Measurements from ENCODE around the gene BORCS5. TPM values are rescaled to one million over a fixed set of nuclear protein-coding genes. Genes with fewer than 3 reads are reported as not detected.

BORCS5 gene
- total and polyA plus RNA-seq, 2 experiments from 2014 or later = 11.3 to 12.6 TPM

DNA sequence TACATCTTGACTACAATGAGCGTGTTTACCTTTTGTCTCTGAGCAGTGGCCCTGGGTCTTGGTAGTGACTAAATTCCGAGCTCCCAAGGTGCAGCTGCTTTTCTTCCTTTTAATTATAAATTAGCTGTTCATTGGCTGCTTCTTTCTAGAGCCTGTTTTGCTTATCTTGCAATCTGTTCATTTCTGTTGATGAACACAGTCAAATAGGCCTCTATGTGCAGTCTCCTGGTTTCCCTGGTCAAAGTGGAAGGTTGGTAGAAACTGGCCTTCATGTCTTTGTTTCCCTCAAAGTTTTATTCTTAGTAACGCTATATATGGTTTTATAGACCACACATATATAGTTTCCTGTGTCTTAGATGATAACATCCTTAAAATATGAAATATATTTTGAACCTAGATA is 111.7 kb downstream of the BORCS5 start:
- no peak overlapping the region for H3K4me3 ChIP-seq
- Mint-ChIP-seq H3K36me3 (ENCODE audit: low read depth) (peaks cover 35% of the 10 kb centered on the region), H3K27me3 (ENCODE audit: insufficient read depth, low read depth, poor library complexity) (no peaks in the 10 kb centered on the region), H3K4me1 (peaks cover 6% of the 10 kb centered on the region), H3K9me3 (peaks cover 24% of the 10 kb centered on the region), H3K4me3 (no peak overlapping the region), H3K27ac (no peak overlapping the region)
- no peak overlapping the region for H2AFZ ChIP-seq
- H3K9me2 ChIP-seq (ENCODE audit: insufficient read depth) = no peaks in the 10 kb centered on the region
- peaks cover 8% of the 10 kb centered on the region for H3K4me1 ChIP-seq (ENCODE audit: insufficient read depth)
- H3K79me2 ChIP-seq (replicated peaks; ENCODE audit: insufficient read depth) = no peaks in the 10 kb centered on the region
- H3K27ac ChIP-seq (ENCODE audit: low read depth) = no peak overlapping the region
- no peak overlapping the region for H3K4me2 ChIP-seq
- no peaks in the 10 kb centered on the region for H3K27me3 ChIP-seq (ENCODE audit: insufficient read depth)
- DNase-seq (ENCODE audit: low spot score) = no peak
- no peak for ATAC-seq
- H3K36me3 ChIP-seq (ENCODE audit: insufficient read depth) = no peaks in the 10 kb centered on the region
- no peaks in the 10 kb centered on the region for H3F3A ChIP-seq (replicated peaks; ENCODE audit: low read depth)
- 0 out of 2 replicates have a peak, but pooled peaks cover 8% of the 10 kb centered on the region for H4K20me1 ChIP-seq (replicated peaks; ENCODE audit: insufficient read depth)
- TF ChIP-seq, protein P1, sequence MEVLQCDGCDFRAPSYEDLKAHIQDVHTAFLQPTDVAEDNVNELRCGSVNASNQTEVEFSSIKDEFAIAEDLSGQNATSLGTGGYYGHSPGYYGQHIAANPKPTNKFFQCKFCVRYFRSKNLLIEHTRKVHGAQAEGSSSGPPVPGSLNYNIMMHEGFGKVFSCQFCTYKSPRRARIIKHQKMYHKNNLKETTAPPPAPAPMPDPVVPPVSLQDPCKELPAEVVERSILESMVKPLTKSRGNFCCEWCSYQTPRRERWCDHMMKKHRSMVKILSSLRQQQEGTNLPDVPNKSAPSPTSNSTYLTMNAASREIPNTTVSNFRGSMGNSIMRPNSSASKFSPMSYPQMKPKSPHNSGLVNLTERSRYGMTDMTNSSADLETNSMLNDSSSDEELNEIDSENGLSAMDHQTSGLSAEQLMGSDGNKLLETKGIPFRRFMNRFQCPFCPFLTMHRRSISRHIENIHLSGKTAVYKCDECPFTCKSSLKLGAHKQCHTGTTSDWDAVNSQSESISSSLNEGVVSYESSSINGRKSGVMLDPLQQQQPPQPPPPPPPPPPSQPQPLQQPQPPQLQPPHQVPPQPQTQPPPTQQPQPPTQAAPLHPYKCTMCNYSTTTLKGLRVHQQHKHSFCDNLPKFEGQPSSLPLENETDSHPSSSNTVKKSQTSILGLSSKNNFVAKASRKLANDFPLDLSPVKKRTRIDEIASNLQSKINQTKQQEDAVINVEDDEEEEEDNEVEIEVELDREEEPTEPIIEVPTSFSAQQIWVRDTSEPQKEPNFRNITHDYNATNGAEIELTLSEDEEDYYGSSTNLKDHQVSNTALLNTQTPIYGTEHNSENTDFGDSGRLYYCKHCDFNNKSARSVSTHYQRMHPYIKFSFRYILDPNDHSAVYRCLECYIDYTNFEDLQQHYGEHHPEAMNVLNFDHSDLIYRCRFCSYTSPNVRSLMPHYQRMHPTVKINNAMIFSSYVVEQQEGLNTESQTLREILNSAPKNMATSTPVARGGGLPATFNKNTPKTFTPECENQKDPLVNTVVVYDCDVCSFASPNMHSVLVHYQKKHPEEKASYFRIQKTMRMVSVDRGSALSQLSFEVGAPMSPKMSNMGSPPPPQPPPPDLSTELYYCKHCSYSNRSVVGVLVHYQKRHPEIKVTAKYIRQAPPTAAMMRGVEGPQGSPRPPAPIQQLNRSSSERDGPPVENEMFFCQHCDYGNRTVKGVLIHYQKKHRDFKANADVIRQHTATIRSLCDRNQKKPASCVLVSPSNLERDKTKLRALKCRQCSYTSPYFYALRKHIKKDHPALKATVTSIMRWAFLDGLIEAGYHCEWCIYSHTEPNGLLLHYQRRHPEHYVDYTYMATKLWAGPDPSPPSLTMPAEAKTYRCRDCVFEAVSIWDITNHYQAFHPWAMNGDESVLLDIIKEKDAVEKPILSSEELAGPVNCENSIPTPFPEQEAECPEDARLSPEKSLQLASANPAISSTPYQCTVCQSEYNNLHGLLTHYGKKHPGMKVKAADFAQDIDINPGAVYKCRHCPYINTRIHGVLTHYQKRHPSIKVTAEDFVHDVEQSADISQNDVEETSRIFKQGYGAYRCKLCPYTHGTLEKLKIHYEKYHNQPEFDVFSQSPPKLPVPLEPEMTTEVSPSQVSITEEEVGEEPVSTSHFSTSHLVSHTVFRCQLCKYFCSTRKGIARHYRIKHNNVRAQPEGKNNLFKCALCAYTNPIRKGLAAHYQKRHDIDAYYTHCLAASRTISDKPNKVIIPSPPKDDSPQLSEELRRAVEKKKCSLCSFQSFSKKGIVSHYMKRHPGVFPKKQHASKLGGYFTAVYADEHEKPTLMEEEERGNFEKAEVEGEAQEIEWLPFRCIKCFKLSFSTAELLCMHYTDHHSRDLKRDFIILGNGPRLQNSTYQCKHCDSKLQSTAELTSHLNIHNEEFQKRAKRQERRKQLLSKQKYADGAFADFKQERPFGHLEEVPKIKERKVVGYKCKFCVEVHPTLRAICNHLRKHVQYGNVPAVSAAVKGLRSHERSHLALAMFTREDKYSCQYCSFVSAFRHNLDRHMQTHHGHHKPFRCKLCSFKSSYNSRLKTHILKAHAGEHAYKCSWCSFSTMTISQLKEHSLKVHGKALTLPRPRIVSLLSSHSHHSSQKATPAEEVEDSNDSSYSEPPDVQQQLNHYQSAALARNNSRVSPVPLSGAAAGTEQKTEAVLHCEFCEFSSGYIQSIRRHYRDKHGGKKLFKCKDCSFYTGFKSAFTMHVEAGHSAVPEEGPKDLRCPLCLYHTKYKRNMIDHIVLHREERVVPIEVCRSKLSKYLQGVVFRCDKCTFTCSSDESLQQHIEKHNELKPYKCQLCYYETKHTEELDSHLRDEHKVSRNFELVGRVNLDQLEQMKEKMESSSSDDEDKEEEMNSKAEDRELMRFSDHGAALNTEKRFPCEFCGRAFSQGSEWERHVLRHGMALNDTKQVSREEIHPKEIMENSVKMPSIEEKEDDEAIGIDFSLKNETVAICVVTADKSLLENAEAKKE (CRISPR knock-in tag; IDR thresholded peaks at IDR 0.05) = no peak
- no peak for TF ChIP-seq NANOG (IDR thresholded peaks at IDR 0.05; ENCODE audit: borderline replicate concordance)
- no peak for TF ChIP-seq ZNF331 (CRISPR knock-in tag; IDR thresholded peaks at IDR 0.05; ENCODE audit: low read depth)
- TF ChIP-seq ZNF114 (CRISPR knock-in tag; IDR thresholded peaks at IDR 0.05) = no peak
- TF ChIP-seq, protein P2, sequence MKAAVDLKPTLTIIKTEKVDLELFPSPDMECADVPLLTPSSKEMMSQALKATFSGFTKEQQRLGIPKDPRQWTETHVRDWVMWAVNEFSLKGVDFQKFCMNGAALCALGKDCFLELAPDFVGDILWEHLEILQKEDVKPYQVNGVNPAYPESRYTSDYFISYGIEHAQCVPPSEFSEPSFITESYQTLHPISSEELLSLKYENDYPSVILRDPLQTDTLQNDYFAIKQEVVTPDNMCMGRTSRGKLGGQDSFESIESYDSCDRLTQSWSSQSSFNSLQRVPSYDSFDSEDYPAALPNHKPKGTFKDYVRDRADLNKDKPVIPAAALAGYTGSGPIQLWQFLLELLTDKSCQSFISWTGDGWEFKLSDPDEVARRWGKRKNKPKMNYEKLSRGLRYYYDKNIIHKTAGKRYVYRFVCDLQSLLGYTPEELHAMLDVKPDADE (IDR thresholded peaks at IDR 0.05) = no peak
- no peak for TF ChIP-seq STAT1 (IDR thresholded peaks at IDR 0.05; ENCODE audit: unreplicated experiment)
- TF ChIP-seq EZH2 (IDR thresholded peaks at IDR 0.05; ENCODE audit: low read depth, unreplicated experiment) = no peak
- no peak for TF ChIP-seq POLR2AphosphoS5 (IDR thresholded peaks at IDR 0.05; ENCODE audit: low read depth)
- TF ChIP-seq, protein P3, sequence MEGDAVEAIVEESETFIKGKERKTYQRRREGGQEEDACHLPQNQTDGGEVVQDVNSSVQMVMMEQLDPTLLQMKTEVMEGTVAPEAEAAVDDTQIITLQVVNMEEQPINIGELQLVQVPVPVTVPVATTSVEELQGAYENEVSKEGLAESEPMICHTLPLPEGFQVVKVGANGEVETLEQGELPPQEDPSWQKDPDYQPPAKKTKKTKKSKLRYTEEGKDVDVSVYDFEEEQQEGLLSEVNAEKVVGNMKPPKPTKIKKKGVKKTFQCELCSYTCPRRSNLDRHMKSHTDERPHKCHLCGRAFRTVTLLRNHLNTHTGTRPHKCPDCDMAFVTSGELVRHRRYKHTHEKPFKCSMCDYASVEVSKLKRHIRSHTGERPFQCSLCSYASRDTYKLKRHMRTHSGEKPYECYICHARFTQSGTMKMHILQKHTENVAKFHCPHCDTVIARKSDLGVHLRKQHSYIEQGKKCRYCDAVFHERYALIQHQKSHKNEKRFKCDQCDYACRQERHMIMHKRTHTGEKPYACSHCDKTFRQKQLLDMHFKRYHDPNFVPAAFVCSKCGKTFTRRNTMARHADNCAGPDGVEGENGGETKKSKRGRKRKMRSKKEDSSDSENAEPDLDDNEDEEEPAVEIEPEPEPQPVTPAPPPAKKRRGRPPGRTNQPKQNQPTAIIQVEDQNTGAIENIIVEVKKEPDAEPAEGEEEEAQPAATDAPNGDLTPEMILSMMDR (conservative IDR thresholded peaks at IDR 0.05; ENCODE audit: low read depth in 2 of 2) = no peak
- TF ChIP-seq CREB1 (CRISPR knock-in tag; IDR thresholded peaks at IDR 0.05; ENCODE audit: low read depth) = no peak
- TF ChIP-seq EZH2phosphoT487 (IDR thresholded peaks at IDR 0.05; ENCODE audit: unreplicated experiment) = no peak
- TF ChIP-seq, protein P4, sequence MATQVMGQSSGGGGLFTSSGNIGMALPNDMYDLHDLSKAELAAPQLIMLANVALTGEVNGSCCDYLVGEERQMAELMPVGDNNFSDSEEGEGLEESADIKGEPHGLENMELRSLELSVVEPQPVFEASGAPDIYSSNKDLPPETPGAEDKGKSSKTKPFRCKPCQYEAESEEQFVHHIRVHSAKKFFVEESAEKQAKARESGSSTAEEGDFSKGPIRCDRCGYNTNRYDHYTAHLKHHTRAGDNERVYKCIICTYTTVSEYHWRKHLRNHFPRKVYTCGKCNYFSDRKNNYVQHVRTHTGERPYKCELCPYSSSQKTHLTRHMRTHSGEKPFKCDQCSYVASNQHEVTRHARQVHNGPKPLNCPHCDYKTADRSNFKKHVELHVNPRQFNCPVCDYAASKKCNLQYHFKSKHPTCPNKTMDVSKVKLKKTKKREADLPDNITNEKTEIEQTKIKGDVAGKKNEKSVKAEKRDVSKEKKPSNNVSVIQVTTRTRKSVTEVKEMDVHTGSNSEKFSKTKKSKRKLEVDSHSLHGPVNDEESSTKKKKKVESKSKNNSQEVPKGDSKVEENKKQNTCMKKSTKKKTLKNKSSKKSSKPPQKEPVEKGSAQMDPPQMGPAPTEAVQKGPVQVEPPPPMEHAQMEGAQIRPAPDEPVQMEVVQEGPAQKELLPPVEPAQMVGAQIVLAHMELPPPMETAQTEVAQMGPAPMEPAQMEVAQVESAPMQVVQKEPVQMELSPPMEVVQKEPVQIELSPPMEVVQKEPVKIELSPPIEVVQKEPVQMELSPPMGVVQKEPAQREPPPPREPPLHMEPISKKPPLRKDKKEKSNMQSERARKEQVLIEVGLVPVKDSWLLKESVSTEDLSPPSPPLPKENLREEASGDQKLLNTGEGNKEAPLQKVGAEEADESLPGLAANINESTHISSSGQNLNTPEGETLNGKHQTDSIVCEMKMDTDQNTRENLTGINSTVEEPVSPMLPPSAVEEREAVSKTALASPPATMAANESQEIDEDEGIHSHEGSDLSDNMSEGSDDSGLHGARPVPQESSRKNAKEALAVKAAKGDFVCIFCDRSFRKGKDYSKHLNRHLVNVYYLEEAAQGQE (IDR thresholded peaks at IDR 0.05; ENCODE audit: unreplicated experiment) = no peak
